Sigmoid colon (tissue), 7 donors: ENCODE results near the gene WNT3A. TPM values are rescaled to one million over a fixed set of nuclear protein-coding genes. Genes with fewer than 3 reads are reported as not detected.
"Not testable (repeated sequence)": the region's sequence is repeated elsewhere in the genome, so short reads cannot be mapped to it uniquely, and the experiment has no call there.

Experiments used
- DNase-seq: peaks from one replicate; pipeline ENCODE4 v3.0.0-alpha.2; 2019
- H3K27ac ChIP-seq, 4 donors: fragments of 200-600 bp; sonication (generic); one replicate each; pipeline ENCODE4 v1.5.1; 2016 to 2019; ENCODE audit warnings: mild to moderate bottlenecking in 1 of 4
- H3K27me3 ChIP-seq, 3 donors: fragments of 200-600 bp; sonication (generic); one replicate each; pipeline ENCODE4 v1.5.1; 2019; ENCODE audit warnings: mild to moderate bottlenecking in 1 of 3
- H3K36me3 ChIP-seq, 4 donors: fragments of 200-600 bp; sonication (generic); one replicate each; pipeline ENCODE4 v1.5.1; 2016 to 2019
- H3K4me1 ChIP-seq, 4 donors: fragments of 200-600 bp; sonication (generic); one replicate each; pipeline ENCODE4 v1.5.1; 2017 to 2019
- H3K4me3 ChIP-seq, 4 donors: fragments of 200-600 bp; sonication (generic); one replicate each; pipeline ENCODE4 v1.5.1; 2017 to 2019; ENCODE audit warnings: mild to moderate bottlenecking in 2 of 4, moderate library complexity in 1 of 4
- H3K9me3 ChIP-seq, 4 donors: fragments of 200-600 bp in 3 of 4; sonication (generic) in 3 of 4; one replicate each; pipeline versions ENCODE4 v1.5.1 to v1.6.1; 2013 to 2019
- CTCF ChIP-seq, 4 experiments: fragments of 450-650 bp in 3 of 4; fragments of 200-600 bp in 1 of 4; IDR thresholded peaks; one replicate each; pipeline ENCODE4 v1.5.1; 2016 to 2019; ENCODE audit warnings: antibody characterized with exemption in 4 of 4, mild to moderate bottlenecking in 3 of 4, moderate library complexity in 2 of 4
- EP300 ChIP-seq, 4 donors: sonication (generic); formaldehyde crosslinking; IDR thresholded peaks; one replicate each; pipeline ENCODE4 v1.6.1; 2017; ENCODE audit warnings: antibody characterized with exemption in 4 of 4
- POLR2A ChIP-seq, 2 donors: fragments of 450-650 bp; IDR thresholded peaks; one replicate each; pipeline ENCODE4 v1.6.1; 2016; ENCODE audit warnings: antibody characterized with exemption in 2 of 2, mild to moderate bottlenecking in 2 of 2, moderate library complexity in 2 of 2
- POLR2AphosphoS5 ChIP-seq, 4 donors: sonication (generic); formaldehyde crosslinking; IDR thresholded peaks; one replicate each; pipeline ENCODE4 v1.6.1; 2017; ENCODE audit warnings: antibody characterized with exemption in 4 of 4
- WGBS, 2 donors: extraction: QIAGEN DNeasy Blood & Tissue Kit; methylation state at CpG; one replicate each; pipeline ENCODE4 v1.1.7; 2013; 5-methylcytosine and 5-hydroxymethylcytosine counted together
- intact Hi-C: fragments of 100-400 bp; cut with DNase I; formaldehyde crosslinking; loops from one replicate; pipeline ENCODE4 v1.15.1; 2023
- polyA plus RNA-seq, 3 donors: library from polyadenylated mRNA; stranded (reverse); fragments of 200-250 nt; gene quantifications; one replicate each; pipeline ENCODE4 v1.2.3, GENCODE V29; 2013
- total RNA-seq, 4 donors: library from RNA; depleted of rRNA; stranded (reverse); fragments of >200 nt; gene quantifications; one replicate each; pipeline ENCODE4 v1.1.0, GENCODE V29; 2016
- donor health status: healthy with polysubstance abuse.
- donor health status: Bipolar disorder and iron deficiency.
- donor health status: healthy.

WNT3A gene
- total RNA-seq: not detected
- under 1 TPM in 1 of 3 donors, not detected in 2; 0.01 TPM for polyA plus RNA-seq

- Histone ChIP-seq H3K4me3 (no peak within 1 kb of the TSS), H3K9me3 (no peaks in the 10 kb centered on the region), H3K27me3 (peaks cover 44 to 84% (median 62%) of the 10 kb centered on the region in 3 donors), H3K36me3 (no peaks in the 10 kb centered on the region), H3K4me1 (peaks cover 0 to 22% (median 11%) of the 10 kb centered on the region in 4 donors), H3K27ac (no peak within 1 kb of the TSS)
- intact Hi-C loops: no loop called here
- peak; percentile 21 for DNase-seq
- TF ChIP-seq CTCF (IDR thresholded peaks at IDR 0.05) (no peak), POLR2AphosphoS5 (IDR thresholded peaks at IDR 0.05) (no peak), POLR2A (IDR thresholded peaks at IDR 0.05) (no peak), EP300 (IDR thresholded peaks at IDR 0.05) (no peak)
- WGBS, 2 donors: 1% methylated on average over 48 of the region's 48 CpGs
Observed at GRCh38 chr1:228006786-228007048, at the start of gene WNT3A. Gene WNT3A, plus strand, starts transcription at chr1:228006998. Its CDS starts 131 bp downstream, at chr1:228007129.

- TF ChIP-seq CTCF (IDR thresholded peaks at IDR 0.05) (no peak), POLR2AphosphoS5 (IDR thresholded peaks at IDR 0.05) (no peak), POLR2A (IDR thresholded peaks at IDR 0.05) (no peak), EP300 (IDR thresholded peaks at IDR 0.05) (no peak)
- Histone ChIP-seq H3K27ac (no peak overlapping the region), H3K36me3 (no peaks in the 10 kb centered on the region), H3K9me3 (no peaks in the 10 kb centered on the region), H3K27me3 (peaks cover 0 to 28% (median 10%) of the 10 kb centered on the region in 3 donors), H3K4me1 (peaks cover 0 to 9% (median 2%) of the 10 kb centered on the region in 4 donors), H3K4me3 (no peak overlapping the region)
- intact Hi-C loops: no loop called here
- WGBS, 2 donors: 57 to 81% methylated on average over 2 of the region's 2 CpGs
- DNase-seq: peak; percentile 47
Observed at GRCh38 chr1:227958617-227959324, 48.0 kb upstream of the WNT3A start.

GRCh38 chr1:227959325-227959860 lies 47.4 kb upstream of the WNT3A start:
- DNase-seq: peak; percentile 37
- no peak overlapping the region for H3K27ac ChIP-seq
- 92 to 93% methylated on average over 10 of the region's 10 CpGs for WGBS, 2 donors

GRCh38 chr1:227961651-227962466 lies 44.9 kb upstream of the WNT3A start:
- no peak overlapping the region for H3K27ac ChIP-seq
- 42 to 46% methylated on average over 4 of the region's 4 CpGs for WGBS, 2 donors

More at GRCh38 chr1:227959325-227959860, 47.4 kb upstream of the WNT3A start:
- H3K4me3 ChIP-seq: no peak overlapping the region
- peaks cover 0 to 24% (median 10%) of the 10 kb centered on the region in 3 donors for H3K27me3 ChIP-seq
- peaks cover 0 to 9% (median 2%) of the 10 kb centered on the region in 4 donors for H3K4me1 ChIP-seq
- no peaks in the 10 kb centered on the region for H3K36me3 ChIP-seq
- intact Hi-C loops: no loop called here
- TF ChIP-seq CTCF (IDR thresholded peaks at IDR 0.05) (no peak), EP300 (IDR thresholded peaks at IDR 0.05) (no peak), POLR2A (IDR thresholded peaks at IDR 0.05) (no peak), POLR2AphosphoS5 (IDR thresholded peaks at IDR 0.05) (no peak)
- H3K9me3 ChIP-seq: no peaks in the 10 kb centered on the region

GRCh38 chr1:227966733-227967132 lies 40.1 kb upstream of the WNT3A start:
- H3K4me1 ChIP-seq, H3K36me3 ChIP-seq, H3K27me3 ChIP-seq, intact Hi-C loops, H3K27ac ChIP-seq, DNase-seq, H3K9me3 ChIP-seq, H3K4me3 ChIP-seq: not testable (repeated sequence)
- 91 to 98% methylated on average over 2 of the region's 2 CpGs for WGBS, 2 donors

More at GRCh38 chr1:227961651-227962466, 44.9 kb upstream of the WNT3A start:
- intact Hi-C loops: no loop called here
- peak; percentile 45 for DNase-seq
- H3K4me1 ChIP-seq: peaks cover 0 to 9% (median 2%) of the 10 kb centered on the region in 4 donors
- peaks cover 0 to 6% (median 3%) of the 10 kb centered on the region in 3 donors for H3K27me3 ChIP-seq
- no peak overlapping the region for H3K4me3 ChIP-seq
- TF ChIP-seq CTCF (IDR thresholded peaks at IDR 0.05) (no peak), EP300 (IDR thresholded peaks at IDR 0.05) (no peak), POLR2AphosphoS5 (IDR thresholded peaks at IDR 0.05) (no peak), POLR2A (IDR thresholded peaks at IDR 0.05) (no peak)
- no peaks in the 10 kb centered on the region for H3K9me3 ChIP-seq
- no peaks in the 10 kb centered on the region for H3K36me3 ChIP-seq

- H3K27me3 ChIP-seq, H3K9me3 ChIP-seq, H3K36me3 ChIP-seq, H3K4me3 ChIP-seq, intact Hi-C loops, H3K4me1 ChIP-seq, H3K27ac ChIP-seq, DNase-seq: not testable (repeated sequence)
- 88 to 91% methylated on average over 5 of the region's 5 CpGs for WGBS, 2 donors
Observed at GRCh38 chr1:227967815-227968214, 39.0 kb upstream of the WNT3A start.

- H3K4me3 ChIP-seq, DNase-seq, H3K27ac ChIP-seq, H3K27me3 ChIP-seq, H3K9me3 ChIP-seq, H3K4me1 ChIP-seq, intact Hi-C loops, H3K36me3 ChIP-seq: not testable (repeated sequence)
- 90 to 94% methylated on average over 36 of the region's 36 CpGs for WGBS, 2 donors
Observed at GRCh38 chr1:227970076-227970995, 36.5 kb upstream of the WNT3A start.
